Chondrocyte (in vitro differentiated cells): Measurements from ENCODE around the gene SCN8A. TPM values are rescaled to one million over a fixed set of nuclear protein-coding genes. Genes with fewer than 3 reads are reported as not detected.
A peak's percentile ranks its signal among the peaks of the same experiment; 100 is the strongest.

Experiments
- DNase-seq: peaks from one replicate; pipeline ENCODE4 v3.0.0; 2021; ENCODE audit warnings: mixed read lengths, low spot score
- H3K27ac Mint-ChIP-seq: one replicate; pipeline ENCODE4 v1.8.0; 2021; ENCODE audit warnings: mild to moderate bottlenecking, moderate library complexity, mixed read lengths; ENCODE audit not compliant: unreplicated experiment
- H3K27me3 Mint-ChIP-seq: 2 replicates; pipeline ENCODE4 v1.8.0; 2021; ENCODE audit warnings: low read depth, mixed read lengths
- H3K36me3 Mint-ChIP-seq: 2 replicates; pipeline ENCODE4 v1.8.0; 2021; ENCODE audit warnings: low read depth, mixed read lengths
- H3K4me1 Mint-ChIP-seq: 2 replicates; pipeline ENCODE4 v1.8.0; 2021; ENCODE audit warnings: low read depth, mild to moderate bottlenecking, mixed read lengths
- H3K4me3 Mint-ChIP-seq: one replicate; pipeline ENCODE4 v1.8.0; 2021; ENCODE audit warnings: mild to moderate bottlenecking, moderate library complexity, mixed read lengths; ENCODE audit not compliant: unreplicated experiment
- H3K9me3 Mint-ChIP-seq: 2 replicates; pipeline ENCODE4 v1.8.0; 2021; ENCODE audit warnings: low read depth, mixed read lengths
- total RNA-seq: library from RNA; stranded (reverse); gene quantifications from 3 replicates; pipeline ENCODE4 v1.2.1, GENCODE V29; 2021
- TF ChIP-seq, protein P1 (sequence below): fragments of 200-600 bp; sonication (generic); IDR thresholded peaks from 2 replicates; pipeline ENCODE4 v1.5.0; 2021; ENCODE audit warnings: antibody characterized with exemption, mild to moderate bottlenecking, moderate library complexity

Gene SCN8A
- total RNA-seq, 1 donor from 2014 or later: 4.4 TPM

DNA sequence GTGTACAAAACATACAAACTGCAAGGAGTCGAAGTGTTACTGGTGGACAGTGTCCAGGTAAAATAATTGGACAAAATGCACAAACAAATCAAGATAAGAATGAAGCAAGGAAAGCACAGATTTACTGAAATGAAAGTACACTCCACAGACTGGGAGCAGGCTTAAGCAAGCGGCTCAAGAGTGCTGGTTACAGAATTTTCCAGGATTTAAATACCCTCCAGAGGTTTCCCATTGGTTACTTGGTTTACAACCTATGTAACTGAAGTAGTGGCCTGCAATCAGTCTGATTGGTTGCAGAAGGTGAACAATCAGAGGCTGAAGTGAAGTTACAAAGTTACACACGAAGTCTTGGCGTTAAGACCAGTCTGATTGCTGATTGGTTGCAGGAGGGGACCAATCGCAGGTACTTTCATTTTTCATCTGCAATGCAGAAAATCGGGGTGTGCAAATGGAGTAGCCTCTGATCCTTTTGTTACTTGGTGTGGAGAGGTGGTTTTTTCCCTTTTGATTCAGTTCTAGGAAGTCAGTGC lies 11.6 kb upstream of the SCN8A start:
- no peak for DNase-seq
- Mint-ChIP-seq H3K4me1 (no peaks in the 10 kb centered on the region), H3K36me3 (peaks cover 5% of the 10 kb centered on the region), H3K9me3 (peaks cover 12% of the 10 kb centered on the region), H3K27ac (no peak overlapping the region), H3K27me3 (no peaks in the 10 kb centered on the region), H3K4me3 (no peak overlapping the region)
- TF ChIP-seq, protein P1, sequence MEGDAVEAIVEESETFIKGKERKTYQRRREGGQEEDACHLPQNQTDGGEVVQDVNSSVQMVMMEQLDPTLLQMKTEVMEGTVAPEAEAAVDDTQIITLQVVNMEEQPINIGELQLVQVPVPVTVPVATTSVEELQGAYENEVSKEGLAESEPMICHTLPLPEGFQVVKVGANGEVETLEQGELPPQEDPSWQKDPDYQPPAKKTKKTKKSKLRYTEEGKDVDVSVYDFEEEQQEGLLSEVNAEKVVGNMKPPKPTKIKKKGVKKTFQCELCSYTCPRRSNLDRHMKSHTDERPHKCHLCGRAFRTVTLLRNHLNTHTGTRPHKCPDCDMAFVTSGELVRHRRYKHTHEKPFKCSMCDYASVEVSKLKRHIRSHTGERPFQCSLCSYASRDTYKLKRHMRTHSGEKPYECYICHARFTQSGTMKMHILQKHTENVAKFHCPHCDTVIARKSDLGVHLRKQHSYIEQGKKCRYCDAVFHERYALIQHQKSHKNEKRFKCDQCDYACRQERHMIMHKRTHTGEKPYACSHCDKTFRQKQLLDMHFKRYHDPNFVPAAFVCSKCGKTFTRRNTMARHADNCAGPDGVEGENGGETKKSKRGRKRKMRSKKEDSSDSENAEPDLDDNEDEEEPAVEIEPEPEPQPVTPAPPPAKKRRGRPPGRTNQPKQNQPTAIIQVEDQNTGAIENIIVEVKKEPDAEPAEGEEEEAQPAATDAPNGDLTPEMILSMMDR: no peak

- peaks cover 21% of the 10 kb centered on the region for H3K4me1 Mint-ChIP-seq
- H3K36me3 Mint-ChIP-seq: no peaks in the 10 kb centered on the region
- no peaks in the 10 kb centered on the region for H3K27me3 Mint-ChIP-seq
- DNase-seq: no peak
- no peak overlapping the region for H3K4me3 Mint-ChIP-seq
- no peaks in the 10 kb centered on the region for H3K9me3 Mint-ChIP-seq
- TF ChIP-seq, protein P1: no peak
- H3K27ac Mint-ChIP-seq: no peak overlapping the region
These were observed 2.0 kb upstream of the SCN8A start for GRCh38 chr12:51589060-51589459.

DNA sequence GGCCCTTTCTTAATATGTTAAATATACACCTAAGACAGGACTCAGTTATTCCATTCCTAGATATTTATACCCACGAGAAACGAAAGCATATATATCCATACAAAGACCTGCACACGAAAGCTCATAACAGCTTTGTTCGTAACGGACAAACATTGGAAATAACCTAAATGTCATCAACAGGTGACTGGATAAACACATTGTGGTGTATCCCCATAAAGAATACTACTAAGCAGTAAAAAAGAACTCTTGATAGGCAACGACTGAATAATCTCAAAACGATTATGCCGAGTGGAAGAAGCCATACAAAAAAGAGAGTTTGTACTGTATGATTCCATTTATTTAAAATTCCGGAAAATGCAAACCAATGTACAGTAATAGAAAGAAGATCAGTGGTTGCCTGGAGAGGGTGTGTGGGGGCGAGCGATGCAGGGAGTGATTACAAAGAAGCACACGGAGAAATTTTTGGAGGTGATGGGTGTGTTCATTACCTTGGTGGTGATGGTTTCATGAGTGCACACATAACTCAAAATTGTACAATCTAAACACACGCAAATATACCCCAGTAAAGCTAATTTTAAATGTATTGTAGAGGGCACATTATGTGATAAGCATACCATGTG lies 1.4 kb upstream of the SCN8A start:
- no peaks in the 10 kb centered on the region for H3K36me3 Mint-ChIP-seq

GRCh38 chr12:51590347-51591015 lies 552 bp upstream of the SCN8A start:
- Mint-ChIP-seq H3K4me1 (peaks cover 21% of the 10 kb centered on the region), H3K9me3 (no peaks in the 10 kb centered on the region), H3K36me3 (no peaks in the 10 kb centered on the region), H3K27me3 (no peaks in the 10 kb centered on the region), H3K27ac (no peak overlapping the region), H3K4me3 (peak overlapping the region; percentile 83)
- TF ChIP-seq, protein P1: peak; percentile 79
- DNase-seq: no peak

More for the DNA sequence above, 1.4 kb upstream of the SCN8A start:
- no peak for DNase-seq
- peaks cover 21% of the 10 kb centered on the region for H3K4me1 Mint-ChIP-seq
- peak overlapping the region; percentile 83 for H3K4me3 Mint-ChIP-seq
- H3K27ac Mint-ChIP-seq: no peak overlapping the region
- TF ChIP-seq, protein P1: no peak
- H3K9me3 Mint-ChIP-seq: no peaks in the 10 kb centered on the region
- no peaks in the 10 kb centered on the region for H3K27me3 Mint-ChIP-seq

- H3K4me3 Mint-ChIP-seq: peak overlapping the region; percentile 83
- H3K4me1 Mint-ChIP-seq: peaks cover 21% of the 10 kb centered on the region
- no peak for DNase-seq
- no peaks in the 10 kb centered on the region for H3K9me3 Mint-ChIP-seq
- no peaks in the 10 kb centered on the region for H3K36me3 Mint-ChIP-seq
- TF ChIP-seq, protein P1: no peak
- no peaks in the 10 kb centered on the region for H3K27me3 Mint-ChIP-seq
- H3K27ac Mint-ChIP-seq: peak overlapping the region; percentile 19
These were observed 1.1 kb downstream of the SCN8A start for GRCh38 chr12:51592034-51592705.
